H1 (cell line): ENCODE results near the gene OR10X1. TPM values are rescaled to one million over a fixed set of nuclear protein-coding genes. Genes with fewer than 3 reads are reported as not detected.

Source experiments
- CTCF ChIA-PET: fragments of 300-600 bp; sonication (Branson Sonifier 250); formaldehyde crosslinking; loops from one replicate; lab custom pipeline; 2021; ENCODE audit not compliant: partially characterized antibody; lab: Charles Lee
- POLR2A ChIA-PET: fragments of 300-600 bp; sonication (Branson Sonifier 250); formaldehyde crosslinking; loops from one replicate; lab custom pipeline; 2021; ENCODE audit warnings: inconsistent platforms; ENCODE audit not compliant: partially characterized antibody; lab: Charles Lee
- DNase-seq, 2 experiments: peaks; one replicate each; pipeline versions ENCODE4 v3.0.0 to v3.0.0-alpha.2; 2010 to 2022; ENCODE audit warnings: low spot score in 2 of 2, low read depth in 1 of 2, mixed read lengths in 1 of 2
- FAIRE-seq: peaks from 2 replicates; lab custom pipeline; 2011; peaks lifted over from hg19 to GRCh38; lab: Jason Lieb, UNC
- H2AFZ ChIP-seq: 2 replicates; pipeline ENCODE4 v1.8.1; 2012; ENCODE audit warnings: low read length, inconsistent platforms
- H2AK5ac ChIP-seq: 2 replicates; pipeline ENCODE4 v1.6.1; 2013; ENCODE audit warnings: low read depth, low read length
- H2BK120ac ChIP-seq: replicated peaks from 2 replicates; pipeline ENCODE3; 2013; ENCODE audit warnings: low read depth, low read length, inconsistent platforms
- H2BK12ac ChIP-seq: 2 replicates; pipeline ENCODE4 v1.6.1; 2013; ENCODE audit warnings: low read depth, low read length
- H2BK15ac ChIP-seq: 2 replicates; pipeline ENCODE4 v1.6.1; 2013; ENCODE audit warnings: low read length
- H2BK20ac ChIP-seq: 2 replicates; pipeline ENCODE4 v1.6.1; 2013; ENCODE audit warnings: low read length
- H2BK5ac ChIP-seq: 2 replicates; pipeline ENCODE4 v1.6.1; 2013; ENCODE audit warnings: low read depth, low read length
- H3K14ac ChIP-seq: 2 replicates; pipeline ENCODE4 v1.6.1; 2013; ENCODE audit warnings: inconsistent platforms; ENCODE audit not compliant: insufficient read length
- H3K18ac ChIP-seq: 2 replicates; pipeline ENCODE4 v1.6.1; 2013; ENCODE audit warnings: low read length; ENCODE audit errors: extremely low read depth
- H3K23ac ChIP-seq: 2 replicates; pipeline ENCODE4 v1.6.1; 2013; ENCODE audit warnings: inconsistent platforms; ENCODE audit not compliant: insufficient read length
- H3K23me2 ChIP-seq: 2 replicates; pipeline ENCODE4 v1.6.1; 2013; ENCODE audit warnings: low read depth, low read length
- H3K27ac ChIP-seq: 2 replicates; pipeline ENCODE4 v1.6.1; 2011; ENCODE audit warnings: low read depth, low read length, inconsistent platforms
- H3K27me3 ChIP-seq, 4 experiments: replicated peaks in 1 of 4; 1 replicate in 1 of 4; 2 replicates in 3 of 4; pipeline versions ENCODE4 v1.6.1 to v1.8.1; 2011 to 2013; ENCODE audit warnings: low read length in 3 of 4, mild to moderate bottlenecking in 3 of 4, inconsistent platforms in 2 of 4, mixed read lengths in 2 of 4, moderate library complexity in 1 of 4; ENCODE audit not compliant: control insufficient read depth in 3 of 4, insufficient read depth in 3 of 4; ENCODE audit errors: extremely low read depth in 1 of 4
- H3K36me3 ChIP-seq, 4 experiments: 2 replicates each; pipeline versions ENCODE4 v1.6.1 to v1.8.1; 2011 to 2013; ENCODE audit warnings: mild to moderate bottlenecking in 4 of 4, low read length in 3 of 4, moderate library complexity in 2 of 4, control low read depth in 1 of 4, inconsistent platforms in 1 of 4; ENCODE audit not compliant: insufficient read depth in 4 of 4, control insufficient read depth in 2 of 4
- H3K4ac ChIP-seq: replicated peaks from 2 replicates; pipeline ENCODE3; 2013; ENCODE audit warnings: low read length, low read depth, mixed read lengths, inconsistent platforms; ENCODE audit not compliant: insufficient read length
- H3K4me1 ChIP-seq, 4 experiments: replicated peaks in 1 of 4; 1 replicate in 1 of 4; 2 replicates in 3 of 4; pipeline versions ENCODE4 v1.6.1 to v1.8.1; 2011 to 2013; ENCODE audit warnings: low read length in 3 of 4, inconsistent platforms in 2 of 4, mixed read lengths in 1 of 4; ENCODE audit not compliant: insufficient read depth in 4 of 4, control insufficient read depth in 3 of 4
- H3K4me2 ChIP-seq, 2 experiments: 2 replicates each; pipeline versions ENCODE4 v1.6.1 to v1.8.1; 2011 to 2013; ENCODE audit warnings: low read depth in 2 of 2, low read length in 2 of 2, control low read depth in 1 of 2, inconsistent platforms in 1 of 2, mild to moderate bottlenecking in 1 of 2; ENCODE audit not compliant: insufficient read depth in 1 of 2
- H3K4me3 ChIP-seq, 4 experiments: fragments of 200-600, 300-600 bp in 1 of 4; sonication (generic), shearing (Covaris generic), sonication (Bioruptor Twin) in 1 of 4; 2 replicates each; pipeline versions ENCODE4 v1.5.1 to v1.8.1; 2011 to 2016; ENCODE audit warnings: low read length in 4 of 4, low read depth in 3 of 4, control low read depth in 2 of 4, inconsistent platforms in 2 of 4, mild to moderate bottlenecking in 2 of 4, mixed read lengths in 1 of 4, moderate library complexity in 1 of 4; ENCODE audit not compliant: insufficient read depth in 2 of 4; ENCODE audit errors: extremely low read depth in 1 of 4
- H3K56ac ChIP-seq: replicated peaks from 2 replicates; pipeline ENCODE3; 2013; ENCODE audit warnings: low read depth, mild to moderate bottlenecking, mixed read lengths, low read length, inconsistent platforms; ENCODE audit not compliant: insufficient read length
- H3K79me1 ChIP-seq: 2 replicates; pipeline ENCODE4 v1.6.1; 2013; ENCODE audit warnings: low read depth, low read length, control low read depth
- H3K79me2 ChIP-seq, 2 experiments: 2 replicates each; pipeline versions ENCODE4 v1.6.1 to v1.8.1; 2012 to 2013; ENCODE audit warnings: low read length in 2 of 2, mild to moderate bottlenecking in 2 of 2, inconsistent platforms in 1 of 2; ENCODE audit not compliant: insufficient read depth in 2 of 2, control insufficient read depth in 1 of 2
- H3K9ac ChIP-seq, 4 experiments: replicated peaks in 1 of 4; 1 replicate in 1 of 4; 2 replicates in 3 of 4; pipeline versions ENCODE4 v1.6.1 to v1.8.1; 2011 to 2013; ENCODE audit warnings: low read depth in 3 of 4, low read length in 3 of 4, control low read depth in 2 of 4, mild to moderate bottlenecking in 2 of 4, moderate library complexity in 2 of 4, inconsistent platforms in 1 of 4; ENCODE audit errors: extremely low read depth in 1 of 4
- H3K9me3 ChIP-seq, 2 experiments: 2 replicates each; pipeline versions ENCODE4 v1.6.1 to v1.8.1; 2012 to 2013; ENCODE audit warnings: mild to moderate bottlenecking in 2 of 2, moderate library complexity in 2 of 2, control low read depth in 1 of 2, inconsistent platforms in 1 of 2, low read depth in 1 of 2, low read length in 1 of 2, mixed read lengths in 1 of 2; ENCODE audit not compliant: insufficient read depth in 2 of 2
- H4K20me1 ChIP-seq, 2 experiments: replicated peaks in 1 of 2; 2 replicates each; pipeline versions ENCODE3 to v1.8.1; 2011 to 2013; ENCODE audit warnings: inconsistent platforms in 2 of 2, low read length in 2 of 2, mild to moderate bottlenecking in 1 of 2; ENCODE audit not compliant: insufficient read depth in 2 of 2, control insufficient read depth in 1 of 2
- H4K5ac ChIP-seq: 2 replicates; pipeline ENCODE4 v1.6.1; 2013; ENCODE audit warnings: low read length, low read depth, mixed read lengths, inconsistent platforms; ENCODE audit not compliant: insufficient read length
- H4K8ac ChIP-seq: 2 replicates; pipeline ENCODE4 v1.8.0; 2013; ENCODE audit warnings: mild to moderate bottlenecking, moderate library complexity, low read length, inconsistent platforms; ENCODE audit not compliant: insufficient read depth; ENCODE audit errors: extremely low read depth
- H4K91ac ChIP-seq: replicated peaks from 2 replicates; pipeline ENCODE3; 2013; ENCODE audit warnings: low read length, mixed read lengths, inconsistent platforms; ENCODE audit not compliant: insufficient read length
- BCL11A ChIP-seq, 2 experiments: IDR thresholded peaks; one replicate each; pipeline ENCODE4 v1.6.1; 2011; ENCODE audit warnings: low read depth in 2 of 2, low read length in 2 of 2, mild to moderate bottlenecking in 2 of 2
- WGBS, 2 experiments: shearing (Covaris generic) in 1 of 2; methylation state at CpG; one replicate each; pipeline versions ENCODE4 v1.1.6 to v1.1.7; 2013 to 2015; ENCODE audit warnings: low lambda C conversion rate in 2 of 2, mixed read lengths in 2 of 2, inconsistent platforms in 1 of 2, low coverage in 1 of 2, missing lambda C conversion rate in 1 of 2; ENCODE audit not compliant: insufficient replicate concordance in 2 of 2, insufficient coverage in 1 of 2, insufficient read length in 1 of 2; ENCODE audit errors: extremely low coverage in 1 of 2, missing lambda C conversion rate in 1 of 2; 5-methylcytosine and 5-hydroxymethylcytosine counted together
- polyA plus RNA-seq, 7 experiments: library from polyadenylated mRNA; depleted of rRNA in 3 of 7; stranded (reverse) in 5 of 7; unstranded in 2 of 7; fragments of >200 nt in 5 of 7; fragments of 200-250 nt in 2 of 7; gene quantifications; 1 replicate in 5 of 7; 2 replicates in 1 of 7; 4 replicates in 1 of 7; pipeline versions ENCODE4 v1.2.1 to v1.2.3, GENCODE V29; 2011 to 2013; ENCODE audit warnings: missing spikeins in 2 of 7, mixed read lengths in 2 of 7
- total RNA-seq: library from RNA; stranded (reverse); fragmentation: NEBNext Ultra II Directional; extraction: Animal tissue kit (Norgen Biotek cat#: 25700); gene quantifications from 2 replicates; pipeline ENCODE4 v1.2.1, GENCODE V29; 2021

OR10X1 gene
- total and polyA plus RNA-seq, 2 of the 8 experiments (the other 6 are each of a cell fraction or from before 2014, with no cell fraction given) = not detected

- no peak overlapping the region for H4K8ac ChIP-seq
- no peak overlapping the region for H4K91ac ChIP-seq
- H3K9me3 ChIP-seq = no peaks in the 10 kb centered on the region
- H4K20me1 ChIP-seq = no peaks in the 10 kb centered on the region
- no peak overlapping the region for H2BK20ac ChIP-seq
- H3K9ac ChIP-seq = no peak overlapping the region
- 98% methylated on average over 2 of the region's 2 CpGs; no CpG with 5 or more reads in 1 of the 2 experiments for WGBS, 2 experiments
- no peak overlapping the region for H2BK12ac ChIP-seq
- no peak overlapping the region for H3K4ac ChIP-seq
- no peak overlapping the region for H2AK5ac ChIP-seq
- no peak overlapping the region for H2BK5ac ChIP-seq
- no peaks in the 10 kb centered on the region for H3K79me1 ChIP-seq
- no peak overlapping the region for H3K56ac ChIP-seq
- CTCF ChIA-PET = no interaction called here
- H2AFZ ChIP-seq = no peak overlapping the region
- H3K14ac ChIP-seq = no peak overlapping the region
- FAIRE-seq (no peak), DNase-seq (no peak)
- H3K4me3 ChIP-seq = no peak overlapping the region
- H3K36me3 ChIP-seq = no peaks in the 10 kb centered on the region
- H2BK120ac ChIP-seq = no peak overlapping the region
- H3K79me2 ChIP-seq = no peaks in the 10 kb centered on the region
- no peaks in the 10 kb centered on the region for H3K27me3 ChIP-seq
- no peak overlapping the region for H3K18ac ChIP-seq
- no peak overlapping the region for H4K5ac ChIP-seq
- no peak overlapping the region for H3K4me2 ChIP-seq
- H3K23ac ChIP-seq = no peak overlapping the region
- H3K4me1 ChIP-seq = no peaks in the 10 kb centered on the region
- H2BK15ac ChIP-seq = no peak overlapping the region
- no peak overlapping the region for H3K27ac ChIP-seq
- no peaks in the 10 kb centered on the region for H3K23me2 ChIP-seq
- POLR2A ChIA-PET = no interaction called here
- no peak for TF ChIP-seq BCL11A (IDR thresholded peaks at IDR 0.05; ENCODE audit: low read depth in 2 of 2, low read length in 2 of 2)
These were observed 42.1 kb downstream of the OR10X1 start for GRCh38 chr1:158537609-158538008.
